ENCODE results near the gene KPNA6. TPM values are rescaled to one million over a fixed set of nuclear protein-coding genes. Genes with fewer than 3 reads are reported as not detected.

The KPNA6 gene
- total RNA-seq, 3 donors from 2014 or later (not counting 1 experiment from before 2014, with no cell fraction given), result 48.6 to 59.0 (median 52.8) TPM

GRCh38 chr1:32216566-32216965, 108.7 kb downstream of the KPNA6 start:
- WGBS (ENCODE audit: insufficient coverage), result 97% methylated on average over 5 of the region's 5 CpGs
- Histone ChIP-seq H3K4me1 (ENCODE audit: control insufficient read depth, insufficient read depth, low read length) (peaks cover 13% of the 10 kb centered on the region), H3K27me3 (ENCODE audit: control insufficient read depth, insufficient read depth, low read length) (no peaks in the 10 kb centered on the region), H3K4me3 (ENCODE audit: low read length) (no peak overlapping the region), H3K36me3 (ENCODE audit: control insufficient read depth, insufficient read depth, low read length) (peaks cover 35% of the 10 kb centered on the region), H3K9me3 (ENCODE audit: control insufficient read depth, insufficient read depth, low read length) (no peaks in the 10 kb centered on the region), H3K27ac (ENCODE audit: low read length) (no peak overlapping the region)
- no peaks in the 10 kb centered on the region for H3K36me3 Mint-ChIP-seq
- no peak for TF ChIP-seq CTCF (IDR thresholded peaks at IDR 0.05)
- no peaks in the 10 kb centered on the region for H3K9me3 Mint-ChIP-seq
- ATAC-seq, result no peak
- no peak overlapping the region for H3K27ac Mint-ChIP-seq
- DNase-seq, result no peak
- H3K4me3 Mint-ChIP-seq, result no peak overlapping the region
- intact Hi-C loops (cut with micrococcal nuclease), result loop anchor here (5.0 kb wide), 1 partner anchor 36 kb away; the partner anchor contains the start of gene LCK
- H3K4me1 Mint-ChIP-seq, result peaks cover 10 to 12% of the 10 kb centered on the region in 2 donors
- H3K27me3 Mint-ChIP-seq (ENCODE audit: low read depth in 2 of 2), result no peaks in the 10 kb centered on the region

- WGBS (ENCODE audit: insufficient coverage), result 87% methylated on average over 7 of the region's 7 CpGs
- intact Hi-C loops (cut with micrococcal nuclease), result loop anchor here (5.0 kb wide), 1 partner anchor 33 kb away; the partner anchor contains the start of gene LCK
These were observed 111.2 kb downstream of the KPNA6 start for GRCh38 chr1:32219022-32219421.

GRCh38 chr1:32220746-32221580, 113.1 kb downstream of the KPNA6 start:
- peak overlapping the region; percentile 92 for H3K4me3 Mint-ChIP-seq
- no peak for ATAC-seq
- no peak for DNase-seq
- WGBS (ENCODE audit: insufficient coverage), result 100% methylated on average over 4 of the region's 4 CpGs
- H3K4me1 ChIP-seq (ENCODE audit: control insufficient read depth, insufficient read depth, low read length), result peaks cover 30% of the 10 kb centered on the region
- no peak overlapping the region for H3K27ac ChIP-seq (ENCODE audit: low read length)
- no peaks in the 10 kb centered on the region for H3K27me3 Mint-ChIP-seq (ENCODE audit: low read depth in 2 of 2)
- peaks cover 35% of the 10 kb centered on the region for H3K36me3 ChIP-seq (ENCODE audit: control insufficient read depth, insufficient read depth, low read length)
- intact Hi-C loops (cut with micrococcal nuclease), result loop anchor here (5.0 kb wide), 1 partner anchor 116 kb away; the partner anchor contains the start of gene MARCKSL1
- no peaks in the 10 kb centered on the region for H3K9me3 ChIP-seq (ENCODE audit: control insufficient read depth, insufficient read depth, low read length)
- H3K27ac Mint-ChIP-seq, result peak overlapping the region; percentile 92 to 96
- TF ChIP-seq CTCF (IDR thresholded peaks at IDR 0.05), result no peak
- H3K4me1 Mint-ChIP-seq, result peaks cover 20 to 29% of the 10 kb centered on the region in 2 donors
- H3K27me3 ChIP-seq (ENCODE audit: control insufficient read depth, insufficient read depth, low read length), result no peaks in the 10 kb centered on the region
- no peaks in the 10 kb centered on the region for H3K9me3 Mint-ChIP-seq
- H3K4me3 ChIP-seq (ENCODE audit: low read length), result peak overlapping the region; percentile 54
- H3K36me3 Mint-ChIP-seq, result no peaks in the 10 kb centered on the region

More at GRCh38 chr1:32219022-32219421, 111.2 kb downstream of the KPNA6 start:
- no peaks in the 10 kb centered on the region for H3K36me3 Mint-ChIP-seq
- H3K27ac Mint-ChIP-seq, result no peak overlapping the region
- ATAC-seq, result no peak
- no peak overlapping the region for H3K4me3 Mint-ChIP-seq
- H3K27me3 Mint-ChIP-seq (ENCODE audit: low read depth in 2 of 2), result no peaks in the 10 kb centered on the region
- H3K4me1 ChIP-seq (ENCODE audit: control insufficient read depth, insufficient read depth, low read length), result peaks cover 31% of the 10 kb centered on the region
- H3K9me3 Mint-ChIP-seq, result no peaks in the 10 kb centered on the region
- H3K27me3 ChIP-seq (ENCODE audit: control insufficient read depth, insufficient read depth, low read length), result no peaks in the 10 kb centered on the region
- H3K36me3 ChIP-seq (ENCODE audit: control insufficient read depth, insufficient read depth, low read length), result peaks cover 39% of the 10 kb centered on the region
- no peak for DNase-seq
- peaks cover 15 to 28% of the 10 kb centered on the region in 2 donors for H3K4me1 Mint-ChIP-seq
- H3K9me3 ChIP-seq (ENCODE audit: control insufficient read depth, insufficient read depth, low read length), result no peaks in the 10 kb centered on the region
- no peak overlapping the region for H3K4me3 ChIP-seq (ENCODE audit: low read length)
- H3K27ac ChIP-seq (ENCODE audit: low read length), result no peak overlapping the region
- no peak for TF ChIP-seq CTCF (IDR thresholded peaks at IDR 0.05)

Data from natural killer cell (primary cell).